ENCODE measurements around the gene KIF9. TPM values are rescaled to one million over a fixed set of nuclear protein-coding genes. Genes with fewer than 3 reads are reported as not detected.
A peak's percentile ranks its signal among the peaks of the same experiment; 100 is the strongest.

The KIF9 gene
- total and polyA plus RNA-seq, 7 experiments from 2014 or later = 2.3 to 15.0 (median 4.1) TPM

DNA sequence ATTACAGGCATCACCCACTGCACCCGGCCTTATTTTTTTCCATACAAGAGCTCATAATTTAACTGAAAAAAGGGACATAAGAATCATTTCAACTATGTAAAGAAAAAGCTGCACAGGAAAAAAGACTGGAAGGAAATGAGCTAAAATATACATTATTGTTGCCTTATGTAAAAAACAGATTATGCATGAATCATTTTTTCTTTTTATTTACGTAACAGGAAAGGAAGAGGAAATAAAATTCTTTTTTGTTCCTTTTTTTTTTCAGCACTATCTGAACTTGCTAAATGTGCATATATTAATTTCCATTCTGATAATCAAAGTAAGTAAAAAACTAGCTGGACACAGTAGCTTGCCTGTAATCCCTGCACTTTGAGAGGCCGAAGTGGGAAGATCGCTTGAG is 12.1 kb downstream of the KIF9 start:
- H3K36me3 ChIP-seq (ENCODE audit: control insufficient read depth in 2 of 3, insufficient read depth in 3 of 3, low read length in 3 of 3) = no peaks in the 10 kb centered on the region
- ATAC-seq = no peak
- no peak overlapping the region for H3K27ac Mint-ChIP-seq
- peaks cover 0 to 5% (median 0%) of the 10 kb centered on the region in 5 donors for H3K36me3 Mint-ChIP-seq
- H3K4me1 Mint-ChIP-seq = peaks cover 0 to 5% (median 3%) of the 10 kb centered on the region in 7 donors
- no peaks in the 10 kb centered on the region for H3K27me3 ChIP-seq (ENCODE audit: control insufficient read depth in 2 of 2, insufficient read depth in 2 of 2, low read length in 2 of 2)
- H3K9me3 ChIP-seq (ENCODE audit: control insufficient read depth in 2 of 3, low read length in 3 of 3) = no peaks in the 10 kb centered on the region
- no peaks in the 10 kb centered on the region for H3K27me3 Mint-ChIP-seq
- ChIA-PET POLR2A (no interaction called here), CTCF (no interaction called here)
- no peak overlapping the region for H3K4me3 Mint-ChIP-seq
- H3K4me1 ChIP-seq (ENCODE audit: control insufficient read depth in 2 of 2, insufficient read depth in 2 of 2, low read length in 2 of 2) = no peaks in the 10 kb centered on the region
- no peak for DNase-seq
- no peaks in the 10 kb centered on the region for H3K9me3 Mint-ChIP-seq
- no peak overlapping the region for H3K27ac ChIP-seq (ENCODE audit: low read depth, low read length)
- intact Hi-C loops (cut with micrococcal nuclease) = no loop called here
- H3K4me3 ChIP-seq (ENCODE audit: low read length) = no peak overlapping the region

DNA sequence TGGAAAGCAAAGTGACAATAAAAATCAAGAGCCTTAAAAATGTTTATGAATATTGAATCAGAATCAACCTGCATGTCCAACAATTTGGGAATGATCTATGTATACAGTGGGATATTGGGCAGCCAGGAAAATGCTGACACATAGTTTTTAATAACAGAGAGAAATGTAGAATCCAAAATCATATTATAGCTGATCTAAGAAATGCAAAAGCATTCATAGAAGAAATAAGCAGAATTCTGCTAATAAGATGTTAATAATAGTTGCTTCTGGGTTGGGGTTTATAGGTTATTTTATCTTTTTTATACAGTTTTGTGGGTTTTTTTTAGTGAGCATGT is 15.1 kb downstream of the KIF9 start:
- Histone ChIP-seq H3K4me3 (ENCODE audit: low read length) (no peak overlapping the region), H3K4me1 (ENCODE audit: control insufficient read depth in 2 of 2, insufficient read depth in 2 of 2, low read length in 2 of 2) (no peaks in the 10 kb centered on the region), H3K36me3 (ENCODE audit: control insufficient read depth in 2 of 3, insufficient read depth in 3 of 3, low read length in 3 of 3) (no peaks in the 10 kb centered on the region), H3K9me3 (ENCODE audit: control insufficient read depth in 2 of 3, low read length in 3 of 3) (no peaks in the 10 kb centered on the region), H3K27ac (ENCODE audit: low read depth, low read length) (no peak overlapping the region), H3K27me3 (ENCODE audit: control insufficient read depth in 2 of 2, insufficient read depth in 2 of 2, low read length in 2 of 2) (no peaks in the 10 kb centered on the region)
- ATAC-seq (no peak), DNase-seq (no peak)
- H3K4me1 Mint-ChIP-seq = peaks cover 0 to 7% (median 3%) of the 10 kb centered on the region in 7 donors
- H3K36me3 Mint-ChIP-seq = peaks cover 0 to 5% (median 0%) of the 10 kb centered on the region in 5 donors
- POLR2A ChIA-PET = no interaction called here
- H3K27me3 Mint-ChIP-seq = no peaks in the 10 kb centered on the region
- CTCF ChIA-PET = no interaction called here
- no peak overlapping the region for H3K4me3 Mint-ChIP-seq
- H3K27ac Mint-ChIP-seq = no peak overlapping the region
- intact Hi-C loops (cut with micrococcal nuclease) = no loop called here
- H3K9me3 Mint-ChIP-seq = no peaks in the 10 kb centered on the region

DNA sequence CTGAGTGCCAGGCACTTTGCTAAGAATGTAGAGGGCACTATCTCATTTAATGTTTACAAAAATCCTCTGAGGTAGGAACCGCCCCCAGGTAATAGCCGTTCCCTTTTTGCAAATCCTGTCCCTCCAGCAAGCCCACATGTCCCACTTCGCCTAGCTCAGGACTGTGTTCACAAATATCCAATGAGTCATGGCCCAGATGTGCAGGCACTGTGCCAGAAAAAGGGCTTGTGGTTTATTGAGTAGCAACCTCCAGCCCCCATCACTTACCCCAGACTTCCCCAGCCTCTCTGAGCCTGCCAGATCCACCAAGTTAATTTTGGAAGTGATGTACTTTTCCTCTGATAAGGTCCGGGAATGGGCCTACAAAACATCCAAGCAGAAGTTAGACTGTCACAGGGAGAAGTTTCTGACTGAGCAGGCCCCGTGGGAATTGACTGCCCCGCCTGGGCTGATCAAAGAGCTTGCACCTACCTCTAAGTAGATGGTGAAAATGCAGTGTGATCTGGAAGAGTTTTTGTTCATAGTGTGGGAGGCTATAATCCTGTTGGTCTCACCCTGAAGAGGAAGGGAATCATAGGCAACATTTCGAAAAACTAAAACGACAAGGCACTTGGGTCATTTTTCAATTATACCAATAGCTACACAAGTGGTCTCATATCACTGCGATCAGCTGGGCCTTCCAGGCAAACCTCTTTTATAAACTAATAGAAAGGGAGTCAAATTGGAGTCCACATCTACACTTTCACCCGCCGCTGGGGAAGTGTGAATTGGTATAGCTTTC is 15.7 kb downstream of the KIF9 start:
- Histone ChIP-seq H3K36me3 (ENCODE audit: control insufficient read depth in 2 of 3, insufficient read depth in 3 of 3, low read length in 3 of 3) (no peaks in the 10 kb centered on the region), H3K27ac (ENCODE audit: low read depth, low read length) (no peak overlapping the region), H3K4me1 (ENCODE audit: control insufficient read depth in 2 of 2, insufficient read depth in 2 of 2, low read length in 2 of 2) (no peaks in the 10 kb centered on the region), H3K4me3 (ENCODE audit: low read length) (no peak overlapping the region), H3K27me3 (ENCODE audit: control insufficient read depth in 2 of 2, insufficient read depth in 2 of 2, low read length in 2 of 2) (no peaks in the 10 kb centered on the region), H3K9me3 (ENCODE audit: control insufficient read depth in 2 of 3, low read length in 3 of 3) (no peaks in the 10 kb centered on the region)
- DNase-seq (no peak), ATAC-seq (peak; percentile 32)
- H3K27me3 Mint-ChIP-seq = no peaks in the 10 kb centered on the region
- ChIA-PET CTCF (no interaction called here), POLR2A (interaction anchor here (0.6 kb wide), 1 partner anchor 61 kb away, joined by 4 read pairs; no protein-coding TSS in a partner anchor)
- peaks cover 0 to 7% (median 3%) of the 10 kb centered on the region in 7 donors for H3K4me1 Mint-ChIP-seq
- intact Hi-C loops (cut with micrococcal nuclease) = no loop called here
- no peaks in the 10 kb centered on the region for H3K9me3 Mint-ChIP-seq
- peak overlapping the region in 2 of 9 donors; percentile 19 to 37 for H3K27ac Mint-ChIP-seq
- H3K36me3 Mint-ChIP-seq = peaks cover 0 to 5% (median 0%) of the 10 kb centered on the region in 5 donors
- no peak overlapping the region for H3K4me3 Mint-ChIP-seq

DNA sequence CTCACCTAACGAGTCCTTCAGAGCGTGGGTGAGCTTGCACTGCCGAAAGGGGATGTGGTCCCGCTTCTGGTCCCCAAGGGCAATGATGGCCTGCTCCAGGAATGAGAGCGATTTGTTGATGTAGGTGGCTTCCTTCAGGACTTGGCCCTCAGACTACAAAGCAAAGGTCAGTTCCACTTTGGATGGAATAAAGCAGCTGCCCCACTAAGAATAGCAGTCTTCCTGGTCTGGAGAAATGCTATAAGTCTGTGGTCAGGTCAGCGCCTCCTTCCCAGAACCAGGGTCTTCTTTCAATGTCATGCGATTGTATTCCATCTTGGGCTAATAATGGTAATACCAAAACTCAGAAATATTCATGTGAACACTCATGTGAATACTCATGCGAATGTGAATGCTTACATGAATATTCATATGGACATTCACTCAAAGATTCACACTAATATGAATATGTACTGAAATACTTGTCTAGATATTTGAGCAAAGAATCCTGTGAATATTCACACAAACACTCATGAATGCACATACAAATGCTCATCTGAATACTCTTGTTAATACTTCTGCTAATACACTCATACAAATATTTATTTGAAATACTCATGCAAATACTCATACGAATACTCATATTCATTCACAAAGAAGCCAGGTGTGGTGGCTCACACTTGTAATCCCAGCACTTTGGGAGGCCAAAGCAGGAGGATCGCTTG is 16.7 kb downstream of the KIF9 start:
- H3K4me3 ChIP-seq (ENCODE audit: low read length) = no peak overlapping the region
- Mint-ChIP-seq H3K27ac (no peak overlapping the region), H3K36me3 (no peaks in the 10 kb centered on the region), H3K4me1 (peaks cover 0 to 7% (median 3%) of the 10 kb centered on the region in 7 donors), H3K4me3 (no peak overlapping the region), H3K27me3 (no peaks in the 10 kb centered on the region), H3K9me3 (no peaks in the 10 kb centered on the region)
- no peak for ATAC-seq
- no peak for DNase-seq
- H3K9me3 ChIP-seq (ENCODE audit: control insufficient read depth in 2 of 3, low read length in 3 of 3) = no peaks in the 10 kb centered on the region
- intact Hi-C loops (cut with micrococcal nuclease) = no loop called here
- ChIA-PET POLR2A (interaction anchor here (0.6 kb wide), 1 partner anchor 60 kb away, joined by 4 read pairs; no protein-coding TSS in a partner anchor), CTCF (interaction anchor here (0.5 kb wide), 1 partner anchor 10 kb away, joined by 3 read pairs; no protein-coding TSS in a partner anchor)
- no peak overlapping the region for H3K27ac ChIP-seq (ENCODE audit: low read depth, low read length)
- H3K36me3 ChIP-seq (ENCODE audit: control insufficient read depth in 2 of 3, insufficient read depth in 3 of 3, low read length in 3 of 3) = no peaks in the 10 kb centered on the region
- H3K27me3 ChIP-seq (ENCODE audit: control insufficient read depth in 2 of 2, insufficient read depth in 2 of 2, low read length in 2 of 2) = no peaks in the 10 kb centered on the region
- no peaks in the 10 kb centered on the region for H3K4me1 ChIP-seq (ENCODE audit: control insufficient read depth in 2 of 2, insufficient read depth in 2 of 2, low read length in 2 of 2)

DNA sequence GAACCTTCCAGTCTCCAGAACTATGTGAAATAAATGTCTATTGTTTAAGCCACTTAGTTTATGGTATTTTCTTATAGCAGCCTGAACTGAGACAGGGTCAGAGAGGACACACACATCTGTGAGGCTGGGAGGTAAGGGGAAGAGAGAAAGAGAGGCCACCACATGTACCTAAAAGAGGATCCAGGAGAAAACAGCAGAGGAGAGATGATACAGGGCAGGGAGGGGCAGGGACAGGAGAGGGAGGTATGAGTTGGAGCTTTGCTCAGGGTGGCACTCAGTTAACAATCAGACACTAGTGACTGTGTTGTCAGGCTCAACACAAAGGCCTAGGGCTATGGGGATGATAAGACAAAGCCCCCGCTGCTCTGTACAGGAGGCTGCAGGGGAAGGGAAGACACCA is 17.6 kb downstream of the KIF9 start:
- H3K27ac Mint-ChIP-seq = no peak overlapping the region
- CTCF ChIA-PET = no interaction called here

GRCh38 chr3:47261301-47261700 is 21.3 kb downstream of the KIF9 start:
- H3K4me3 ChIP-seq (ENCODE audit: low read length) = no peak overlapping the region
- ATAC-seq (no peak), DNase-seq (no peak)
- no peaks in the 10 kb centered on the region for H3K9me3 ChIP-seq (ENCODE audit: control insufficient read depth in 2 of 3, low read length in 3 of 3)
- H3K36me3 Mint-ChIP-seq = no peaks in the 10 kb centered on the region
- H3K9me3 Mint-ChIP-seq = no peaks in the 10 kb centered on the region
- no peak overlapping the region for H3K27ac Mint-ChIP-seq
- H3K27ac ChIP-seq (ENCODE audit: low read depth, low read length) = no peak overlapping the region
- ChIA-PET POLR2A (no interaction called here), CTCF (no interaction called here)
- H3K4me3 Mint-ChIP-seq = no peak overlapping the region
- H3K4me1 ChIP-seq (ENCODE audit: control insufficient read depth in 2 of 2, insufficient read depth in 2 of 2, low read length in 2 of 2) = no peaks in the 10 kb centered on the region
- H3K36me3 ChIP-seq (ENCODE audit: control insufficient read depth in 2 of 3, insufficient read depth in 3 of 3, low read length in 3 of 3) = no peaks in the 10 kb centered on the region
- no peaks in the 10 kb centered on the region for H3K27me3 Mint-ChIP-seq
- intact Hi-C loops (cut with micrococcal nuclease) = no loop called here
- peaks cover 0 to 4% (median 0%) of the 10 kb centered on the region in 7 donors for H3K4me1 Mint-ChIP-seq
- no peaks in the 10 kb centered on the region for H3K27me3 ChIP-seq (ENCODE audit: control insufficient read depth in 2 of 2, insufficient read depth in 2 of 2, low read length in 2 of 2)

More for the DNA sequence above, 17.6 kb downstream of the KIF9 start:
- no peaks in the 10 kb centered on the region for H3K27me3 Mint-ChIP-seq
- DNase-seq (no peak), ATAC-seq (no peak)
- Histone ChIP-seq H3K4me3 (ENCODE audit: low read length) (no peak overlapping the region), H3K27me3 (ENCODE audit: control insufficient read depth in 2 of 2, insufficient read depth in 2 of 2, low read length in 2 of 2) (no peaks in the 10 kb centered on the region), H3K4me1 (ENCODE audit: control insufficient read depth in 2 of 2, insufficient read depth in 2 of 2, low read length in 2 of 2) (no peaks in the 10 kb centered on the region), H3K9me3 (ENCODE audit: control insufficient read depth in 2 of 3, low read length in 3 of 3) (no peaks in the 10 kb centered on the region), H3K36me3 (ENCODE audit: control insufficient read depth in 2 of 3, insufficient read depth in 3 of 3, low read length in 3 of 3) (no peaks in the 10 kb centered on the region), H3K27ac (ENCODE audit: low read depth, low read length) (no peak overlapping the region)
- H3K4me1 Mint-ChIP-seq = peaks cover 0 to 9% (median 3%) of the 10 kb centered on the region in 7 donors
- H3K4me3 Mint-ChIP-seq = no peak overlapping the region
- intact Hi-C loops (cut with micrococcal nuclease) = no loop called here
- no peaks in the 10 kb centered on the region for H3K36me3 Mint-ChIP-seq
- H3K9me3 Mint-ChIP-seq = no peaks in the 10 kb centered on the region
- POLR2A ChIA-PET = no interaction called here

GRCh38 chr3:47260605-47261004 is 22.0 kb downstream of the KIF9 start:
- POLR2A ChIA-PET = no interaction called here
- H3K9me3 Mint-ChIP-seq = no peaks in the 10 kb centered on the region
- Histone ChIP-seq H3K9me3 (ENCODE audit: control insufficient read depth in 2 of 3, low read length in 3 of 3) (no peaks in the 10 kb centered on the region), H3K4me3 (ENCODE audit: low read length) (no peak overlapping the region), H3K4me1 (ENCODE audit: control insufficient read depth in 2 of 2, insufficient read depth in 2 of 2, low read length in 2 of 2) (no peaks in the 10 kb centered on the region), H3K36me3 (ENCODE audit: control insufficient read depth in 2 of 3, insufficient read depth in 3 of 3, low read length in 3 of 3) (no peaks in the 10 kb centered on the region), H3K27ac (ENCODE audit: low read depth, low read length) (no peak overlapping the region), H3K27me3 (ENCODE audit: control insufficient read depth in 2 of 2, insufficient read depth in 2 of 2, low read length in 2 of 2) (no peaks in the 10 kb centered on the region)
- intact Hi-C loops (cut with micrococcal nuclease) = no loop called here
- peaks cover 0 to 4% (median 0%) of the 10 kb centered on the region in 7 donors for H3K4me1 Mint-ChIP-seq
- ATAC-seq (no peak), DNase-seq (no peak)
- CTCF ChIA-PET = no interaction called here
- no peak overlapping the region for H3K4me3 Mint-ChIP-seq
- no peaks in the 10 kb centered on the region for H3K36me3 Mint-ChIP-seq
- no peak overlapping the region for H3K27ac Mint-ChIP-seq
- H3K27me3 Mint-ChIP-seq = no peaks in the 10 kb centered on the region
